Activated CD4-positive, alpha-beta T cell treated with anti-CD3 and anti-CD28 coated beads for 24 hours (primary cell): Measurements from ENCODE around the gene SETD2.

Experiments used
- DNase-seq, 2 donors: peaks; one replicate each; pipeline ENCODE4 v3.0.0-alpha.2; 2020; ENCODE audit warnings: low read depth in 2 of 2

Gene SETD2

DNA sequence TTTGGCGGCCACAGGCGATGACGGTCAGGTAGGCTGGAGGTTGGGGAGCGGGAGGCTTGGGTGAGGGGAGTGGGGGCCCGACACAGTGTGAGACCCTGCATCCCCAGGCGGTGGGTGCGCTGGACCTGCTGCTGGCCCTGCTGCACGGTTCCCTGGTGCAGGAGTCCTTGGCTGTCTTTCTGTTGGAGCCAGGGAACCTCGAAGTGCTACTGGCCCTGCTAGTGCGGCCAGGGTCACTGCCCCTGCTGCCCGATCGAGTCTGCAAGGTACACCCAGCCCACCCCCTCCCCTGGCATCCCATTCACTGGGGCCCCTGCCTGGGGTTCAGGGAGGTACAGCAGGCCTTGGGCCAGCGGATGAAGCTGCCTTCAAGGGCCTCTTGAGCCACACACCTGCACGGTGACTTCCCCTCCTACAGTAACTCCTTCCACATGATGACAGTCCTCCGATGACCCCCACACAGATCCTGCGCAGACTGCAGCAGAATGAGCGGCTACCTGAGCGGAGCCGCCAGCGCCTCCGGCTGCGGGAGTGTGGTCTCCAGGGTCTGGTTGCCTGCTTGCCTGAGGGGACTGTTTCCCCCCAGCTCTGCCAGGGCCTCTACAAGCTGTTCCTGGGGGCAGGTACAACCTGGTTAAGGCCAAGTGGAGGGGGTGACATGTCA lies 164.9 kb downstream of the SETD2 start:
- DNase-seq = no peak

- DNase-seq = peak; percentile 58 to 61
Observed at GRCh38 chr3:46998121-46998851, 165.6 kb downstream of the SETD2 start.

GRCh38 chr3:46997453-46998091 lies 166.3 kb downstream of the SETD2 start:
- no peak for DNase-seq

GRCh38 chr3:46996689-46997452 lies 167.0 kb downstream of the SETD2 start:
- DNase-seq = no peak

DNA sequence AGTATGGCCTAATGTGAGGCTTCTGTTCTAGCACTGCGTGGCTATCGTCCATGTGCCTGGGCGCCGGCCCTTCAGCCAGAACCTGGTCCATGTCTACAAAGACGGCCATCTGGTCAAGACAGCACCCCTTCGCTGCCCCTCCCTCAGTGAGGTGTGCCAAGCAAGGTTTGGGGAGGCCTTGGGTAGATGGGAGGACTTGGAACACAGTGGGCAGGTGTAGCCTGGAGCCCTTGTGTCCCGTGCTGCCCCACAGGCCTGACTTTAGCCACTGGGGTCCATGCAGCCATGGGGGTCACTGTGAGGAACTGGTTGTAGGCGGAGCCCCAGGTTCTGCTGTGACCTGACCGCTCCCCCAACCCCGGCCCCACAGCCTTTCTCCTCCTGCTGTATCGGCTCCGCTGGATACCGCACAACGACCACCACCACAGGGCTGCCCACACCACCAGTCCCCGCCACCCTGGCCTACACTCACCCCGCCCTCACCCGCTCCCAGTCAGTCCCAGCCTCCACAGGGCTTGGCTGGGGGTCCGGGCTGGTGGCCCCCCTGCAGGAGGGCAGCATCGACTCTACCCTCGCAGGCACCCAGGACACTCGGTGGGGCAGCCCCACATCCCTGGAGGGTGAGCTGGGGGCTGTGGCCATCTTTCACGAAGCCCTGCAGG lies 167.9 kb downstream of the SETD2 start:
- DNase-seq = no peak

- DNase-seq = no peak
Observed at GRCh38 chr3:46994801-46995731, 168.8 kb downstream of the SETD2 start.

DNA sequence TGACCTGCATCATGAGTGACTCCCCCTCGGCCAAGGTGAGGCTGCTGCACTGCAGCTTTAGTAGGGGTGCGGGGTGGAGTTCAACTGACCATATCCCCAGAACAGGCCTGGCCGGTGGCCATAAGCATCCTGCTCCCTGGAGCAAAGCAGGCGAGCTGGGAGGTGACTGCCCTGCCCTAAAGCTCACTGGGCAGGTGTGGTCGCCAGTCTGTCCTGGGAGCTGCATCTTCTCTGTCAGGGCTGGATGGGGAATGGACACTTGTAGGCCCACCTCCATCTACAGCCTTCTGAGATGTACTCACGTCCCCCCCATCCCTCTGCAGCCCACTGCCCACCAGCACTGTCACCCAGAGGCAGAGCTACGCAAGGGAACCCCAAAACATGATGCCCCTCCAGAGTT lies 169.9 kb downstream of the SETD2 start:
- DNase-seq = no peak

GRCh38 chr3:46993292-46993691 lies 170.6 kb downstream of the SETD2 start:
- DNase-seq = no peak

GRCh38 chr3:46992231-46992630 lies 171.7 kb downstream of the SETD2 start:
- no peak for DNase-seq

GRCh38 chr3:46991406-46992165 lies 172.3 kb downstream of the SETD2 start:
- DNase-seq = no peak

- DNase-seq = no peak
Observed at GRCh38 chr3:46990573-46991374, 173.1 kb downstream of the SETD2 start.

GRCh38 chr3:46989146-46989810 lies 174.6 kb downstream of the SETD2 start:
- DNase-seq = no peak

DNA sequence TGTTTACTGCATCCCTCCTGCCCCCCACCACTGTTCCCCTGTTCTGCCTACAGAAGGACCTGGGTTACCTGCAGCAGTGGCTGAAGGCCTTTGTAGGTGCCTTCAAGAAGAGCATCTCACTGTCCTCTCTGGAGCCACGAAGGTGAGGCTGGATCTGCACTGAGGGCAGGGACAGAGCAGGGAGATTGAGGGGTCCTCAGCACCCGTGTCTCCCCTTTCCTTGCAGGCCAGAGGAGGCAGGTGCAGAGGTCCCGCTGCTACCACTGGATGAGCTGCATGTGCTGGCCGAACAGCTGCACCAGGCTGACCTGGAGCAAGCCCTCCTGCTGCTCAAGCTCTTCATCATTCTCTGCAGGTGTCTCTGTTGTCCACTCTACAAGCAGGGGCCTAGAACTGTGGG lies 175.3 kb downstream of the SETD2 start:
- DNase-seq = no peak

DNA sequence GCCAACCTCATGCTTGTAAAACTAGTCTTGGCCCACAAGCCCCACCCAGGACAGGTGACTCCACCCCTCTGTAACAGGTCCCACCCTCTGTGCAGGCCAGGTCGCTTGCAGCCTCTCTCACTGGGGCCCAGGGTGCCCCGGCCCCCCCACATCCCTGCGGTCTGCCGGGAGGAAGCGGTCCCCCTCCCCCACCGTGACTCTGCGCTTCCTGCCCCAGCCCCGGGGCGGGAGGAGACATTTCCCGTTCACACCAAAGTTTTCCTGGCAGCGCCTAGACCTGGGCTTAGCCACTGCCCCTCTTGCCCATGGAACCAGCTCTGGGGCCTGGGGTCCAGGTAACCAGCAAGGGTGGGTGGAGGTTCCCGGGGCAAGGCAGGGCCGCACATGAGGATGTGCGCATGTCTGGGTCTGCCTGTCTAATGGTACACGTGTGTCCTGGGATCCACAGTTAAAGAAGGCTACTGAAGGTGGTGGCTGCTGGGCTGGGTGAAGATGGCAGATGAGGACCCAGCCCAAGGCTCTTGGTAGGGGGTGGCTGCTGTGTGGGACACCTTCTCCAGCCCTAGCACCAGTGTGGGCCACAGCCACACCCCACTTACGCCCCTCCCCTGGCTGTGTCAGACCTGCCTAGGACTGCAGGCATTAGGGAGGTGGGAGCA lies 176.0 kb downstream of the SETD2 start:
- DNase-seq = peak; percentile 71 to 79

DNA sequence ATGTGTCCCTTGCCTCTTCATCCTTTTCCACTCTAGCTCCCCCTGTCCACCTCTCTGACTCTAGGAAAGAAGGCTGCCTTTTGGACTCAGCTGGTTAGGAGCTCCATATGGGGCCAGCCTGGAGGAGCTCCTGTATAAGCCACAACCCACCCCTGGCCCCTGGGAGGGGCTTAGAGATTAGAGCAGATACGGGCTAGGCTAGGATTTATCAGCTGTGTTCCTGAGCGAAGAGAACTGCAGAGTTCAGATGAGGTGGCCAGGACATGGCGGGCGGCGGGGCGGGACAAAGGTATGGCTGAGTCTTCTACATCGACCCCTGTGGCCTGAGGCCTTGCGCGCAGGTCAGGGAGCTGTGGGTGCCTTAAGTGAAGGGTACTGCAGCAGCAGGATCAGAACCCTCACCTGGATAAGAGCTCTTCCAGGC lies 176.6 kb downstream of the SETD2 start:
- no peak for DNase-seq

DNA sequence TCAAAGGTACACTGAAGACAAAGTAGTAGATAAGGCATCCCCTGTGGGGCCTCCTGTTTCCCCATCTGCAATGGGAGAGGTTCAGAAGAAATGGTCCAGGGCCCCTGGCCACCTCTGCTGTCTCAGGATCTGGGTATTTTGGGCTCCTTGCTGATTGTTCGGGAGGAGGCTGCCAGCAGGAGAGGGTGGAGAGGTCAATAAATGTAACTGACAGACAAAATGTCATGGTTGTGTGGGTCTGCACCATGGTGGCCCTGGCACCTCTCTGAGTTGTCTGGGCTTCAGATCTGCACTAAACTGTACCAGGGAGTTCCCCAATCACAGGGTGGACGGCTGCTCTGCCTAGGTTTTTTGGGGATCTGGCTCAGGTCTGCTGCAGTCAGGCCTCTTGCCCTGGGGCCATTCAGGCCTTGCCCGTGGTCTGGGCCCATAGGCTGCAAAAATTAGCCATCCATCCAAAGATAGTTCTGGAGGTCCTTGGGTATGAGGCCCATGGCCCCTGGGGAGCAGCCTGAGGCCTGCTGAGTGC lies 177.1 kb downstream of the SETD2 start:
- no peak for DNase-seq

- DNase-seq = no peak
Observed at GRCh38 chr3:46986055-46986730, 177.7 kb downstream of the SETD2 start.
